HG03095 (cell line): ENCODE measurements around the gene FKBP5.
"Not testable (repeated sequence)": the region's sequence is repeated elsewhere in the genome, so short reads cannot be mapped to it uniquely, and the experiment has no call there.

Experiments
- ATAC-seq: cut with Tn5 transposase; IDR thresholded peaks from one replicate; pipeline ENCODE4 v1.9.1; 2021; ENCODE audit warnings: moderate library complexity; ENCODE audit not compliant: unreplicated experiment

Gene FKBP5

GRCh38 chr6:35550437-35550836 lies 138.3 kb downstream of the FKBP5 start:
- no peak for ATAC-seq

- ATAC-seq: no peak
These were observed 141.0 kb downstream of the FKBP5 start for GRCh38 chr6:35547676-35548075.

GRCh38 chr6:35544769-35545361 lies 143.8 kb downstream of the FKBP5 start:
- ATAC-seq: no peak

DNA sequence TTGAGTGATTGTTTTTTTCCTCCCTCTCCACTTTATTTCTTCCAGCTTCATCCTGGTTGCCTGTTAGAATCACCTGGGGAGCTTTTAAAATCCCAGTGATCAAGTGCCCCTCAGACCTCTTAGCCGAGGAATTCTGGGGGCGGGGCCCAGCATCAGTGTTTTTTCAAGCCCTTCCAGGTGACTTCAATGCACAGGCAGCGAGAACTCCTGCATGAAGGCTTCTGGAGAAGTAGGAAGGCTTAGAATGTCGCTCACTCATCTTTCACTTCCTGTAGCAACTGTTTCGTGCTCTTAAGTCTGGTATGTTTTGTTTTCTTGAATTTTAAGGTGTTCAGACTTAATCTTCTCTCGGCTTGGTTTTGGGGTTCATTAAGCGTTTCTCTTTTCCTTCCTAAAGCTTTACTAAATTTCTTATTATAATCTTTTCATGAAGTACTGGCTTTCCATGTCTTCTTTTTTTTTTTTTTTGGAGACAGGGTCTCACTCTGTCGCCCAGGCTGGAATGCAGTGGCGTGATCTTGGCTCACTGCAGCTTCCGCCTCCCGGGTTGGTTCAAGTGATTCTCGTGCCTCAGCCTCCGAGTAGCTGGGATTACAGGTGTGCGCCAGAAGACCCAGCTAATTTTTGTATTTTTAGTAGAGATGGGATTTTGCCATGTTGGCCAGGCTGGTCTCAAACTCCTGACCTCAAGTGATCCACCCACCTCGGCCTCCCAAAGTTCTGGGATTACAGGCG lies 145.1 kb downstream of the FKBP5 start:
- ATAC-seq: no peak

DNA sequence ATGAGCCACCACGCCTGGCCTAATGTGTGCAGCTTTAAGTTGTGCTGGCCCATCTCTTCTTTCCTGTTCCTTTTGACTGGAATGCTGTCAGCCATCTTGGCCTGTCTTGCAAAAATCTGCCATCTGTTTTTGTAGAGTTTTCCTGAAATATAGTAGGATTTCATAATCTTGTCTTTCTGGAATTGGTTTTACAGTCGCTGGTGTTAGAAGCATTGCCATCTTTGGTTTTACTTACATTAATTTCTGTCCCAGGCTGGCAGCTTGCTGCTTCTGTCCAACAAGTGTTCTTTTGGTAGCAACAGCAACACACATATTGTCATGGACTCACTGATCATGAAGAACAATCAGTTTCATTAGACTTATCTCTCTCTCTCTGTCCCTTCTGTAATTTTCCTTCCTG lies 146.9 kb downstream of the FKBP5 start:
- ATAC-seq: no peak

DNA sequence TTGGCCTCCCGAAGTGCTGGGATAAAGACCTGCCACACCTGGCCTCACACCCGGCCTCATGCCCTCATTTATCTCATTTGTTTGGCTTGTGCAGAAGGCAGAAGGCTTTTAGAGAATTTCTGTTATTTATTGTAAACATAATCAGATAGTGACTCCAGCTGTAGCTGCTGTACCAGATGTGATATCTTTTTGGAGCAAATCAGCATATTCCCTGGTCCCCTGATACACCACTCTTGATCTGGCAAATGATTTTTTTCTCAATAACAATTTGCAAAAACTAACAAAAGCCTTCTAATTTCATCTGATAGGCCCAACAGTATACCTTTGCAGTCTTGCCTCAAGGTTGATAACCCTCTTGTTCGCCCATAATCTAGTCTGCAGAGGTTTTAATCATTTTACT lies 149.5 kb downstream of the FKBP5 start:
- ATAC-seq: no peak

- not testable (repeated sequence) for ATAC-seq
These were observed 152.9 kb downstream of the FKBP5 start for GRCh38 chr6:35535847-35536246.

- ATAC-seq: no peak
These were observed 154.1 kb downstream of the FKBP5 start for GRCh38 chr6:35534407-35535170.

GRCh38 chr6:35533981-35534380 lies 154.7 kb downstream of the FKBP5 start:
- ATAC-seq: no peak

- ATAC-seq: no peak
These were observed 156.6 kb downstream of the FKBP5 start for GRCh38 chr6:35532126-35532525.

DNA sequence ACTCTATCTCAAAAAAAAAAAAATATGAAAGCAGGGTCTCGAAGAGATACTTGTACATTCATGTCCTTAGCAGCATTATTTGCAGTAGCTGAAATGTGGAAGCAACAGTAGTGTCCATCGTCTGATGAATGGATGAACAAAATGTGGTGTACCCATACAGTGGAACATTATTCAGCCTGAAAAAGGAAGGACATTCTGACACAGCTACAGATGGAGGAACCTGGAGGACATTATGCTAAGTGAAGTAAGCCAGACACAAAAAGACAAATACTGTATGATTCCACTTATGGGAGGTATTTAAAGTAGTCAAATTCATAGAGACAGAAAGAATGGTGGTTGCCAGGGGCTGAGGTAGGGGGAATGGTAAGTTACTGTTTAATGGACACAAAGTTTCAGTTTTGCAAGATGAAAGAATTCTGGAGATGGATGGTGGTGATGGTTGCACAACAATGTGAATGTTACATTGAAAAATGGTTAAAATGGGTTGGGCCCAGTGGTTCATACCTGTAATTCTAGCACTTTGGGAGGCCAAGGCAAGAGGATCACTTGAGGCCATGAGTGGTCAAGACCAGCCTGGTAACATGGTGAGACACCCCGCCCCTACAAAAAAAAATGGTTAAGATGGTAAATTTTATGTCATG lies 164.2 kb downstream of the FKBP5 start:
- no peak for ATAC-seq
